Common myeloid progenitor, CD34-positive (primary cell): Measurements from ENCODE around the gene WDR64.
A peak's percentile ranks its signal among the peaks of the same experiment; 100 is the strongest.

Experiments
- CTCF ChIA-PET: fragments of 350-600 bp; sonication (Branson Sonifier 250); formaldehyde crosslinking; loops from one replicate; lab custom pipeline; 2021; ENCODE audit warnings: antibody characterized with exemption; lab: Charles Lee
- POLR2A ChIA-PET: fragments of 350-600 bp; sonication (Branson Sonifier 250); formaldehyde crosslinking; loops from one replicate; lab custom pipeline; 2021; ENCODE audit warnings: antibody characterized with exemption; lab: Charles Lee
- DNase-seq, 3 donors: peaks; one replicate each; pipeline versions ENCODE4 v3.0.0 to v3.0.0-alpha.2; 2013
- H3K27ac ChIP-seq, 2 experiments: 1 replicate in 1 of 2; 2 replicates in 1 of 2; pipeline ENCODE4 v1.7.0; 2013; ENCODE audit warnings: inconsistent platforms in 2 of 2, low read length in 2 of 2, mild to moderate bottlenecking in 2 of 2, low read depth in 1 of 2, moderate library complexity in 1 of 2; ENCODE audit not compliant: severe bottlenecking in 2 of 2, insufficient read depth in 1 of 2, poor library complexity in 1 of 2
- H3K27me3 ChIP-seq, 5 experiments: replicated peaks in 2 of 5; 1 replicate in 3 of 5; 2 replicates in 2 of 5; pipeline versions ENCODE4 v1.6.1 to v1.7.0; 2013; ENCODE audit warnings: low read length in 4 of 5, mild to moderate bottlenecking in 2 of 5, moderate library complexity in 2 of 5, inconsistent platforms in 1 of 5; ENCODE audit not compliant: insufficient read depth in 5 of 5, control insufficient read depth in 4 of 5
- H3K36me3 ChIP-seq, 4 experiments: 1 replicate in 2 of 4; 2 replicates in 2 of 4; pipeline versions ENCODE4 v1.6.1 to v1.7.0; 2013; ENCODE audit warnings: low read length in 3 of 4, control low read depth in 1 of 4, mild to moderate bottlenecking in 1 of 4; ENCODE audit not compliant: control insufficient read depth in 4 of 4, insufficient read depth in 4 of 4
- H3K4me1 ChIP-seq, 4 experiments: 1 replicate in 3 of 4; 2 replicates in 1 of 4; pipeline versions ENCODE4 v1.6.1 to v1.7.1; 2013; ENCODE audit warnings: low read length in 3 of 4, mild to moderate bottlenecking in 3 of 4, control low read depth in 1 of 4, inconsistent platforms in 1 of 4, moderate library complexity in 1 of 4; ENCODE audit not compliant: control insufficient read depth in 4 of 4, insufficient read depth in 4 of 4; ENCODE audit errors: control extremely low read depth in 1 of 4
- H3K4me3 ChIP-seq, 7 experiments: 1 replicate in 4 of 7; 2 replicates in 3 of 7; pipeline versions ENCODE4 v1.5.1 to v1.7.0; 2013; ENCODE audit warnings: mild to moderate bottlenecking in 7 of 7, low read length in 6 of 7, moderate library complexity in 6 of 7, inconsistent platforms in 2 of 7, low read depth in 2 of 7, control low read depth in 1 of 7; ENCODE audit not compliant: insufficient read depth in 4 of 7, control insufficient read depth in 1 of 7; ENCODE audit errors: extremely low read depth in 1 of 7
- H3K9me3 ChIP-seq, 5 experiments: 1 replicate in 4 of 5; 2 replicates in 1 of 5; pipeline versions ENCODE4 v1.6.1 to v1.7.1; 2013; ENCODE audit warnings: low read length in 4 of 5, mild to moderate bottlenecking in 2 of 5, inconsistent platforms in 1 of 5, low read depth in 1 of 5, moderate library complexity in 1 of 5; ENCODE audit not compliant: control insufficient read depth in 4 of 5, insufficient read depth in 2 of 5; ENCODE audit errors: control extremely low read depth in 1 of 5
- WGBS: methylation state at CpG from one replicate; pipeline ENCODE4 v1.1.5; 2013; ENCODE audit not compliant: insufficient coverage; 5-methylcytosine and 5-hydroxymethylcytosine counted together

The WDR64 gene

GRCh38 chr1:241682921-241683320 is 30.8 kb downstream of the WDR64 start:
- Histone ChIP-seq H3K36me3 (no peaks in the 10 kb centered on the region), H3K4me1 (no peaks in the 10 kb centered on the region), H3K9me3 (no peaks in the 10 kb centered on the region), H3K27me3 (peaks cover 0 to 2% (median 0%) of the 10 kb centered on the region in 5 experiments), H3K4me3 (no peak overlapping the region), H3K27ac (no peak overlapping the region)
- ChIA-PET CTCF (no interaction called here), POLR2A (no interaction called here)
- 100% methylated on average over 1 of the region's 2 CpGs for WGBS
- DNase-seq, result no peak

- ChIA-PET CTCF (no interaction called here), POLR2A (no interaction called here)
- H3K9me3 ChIP-seq, result no peaks in the 10 kb centered on the region
- H3K36me3 ChIP-seq, result no peaks in the 10 kb centered on the region
- H3K27ac ChIP-seq, result no peak overlapping the region
- no CpG with 5 or more reads among the region's 1 CpG for WGBS
- H3K4me3 ChIP-seq, result no peak overlapping the region
- DNase-seq, result no peak
- no peaks in the 10 kb centered on the region for H3K4me1 ChIP-seq
- H3K27me3 ChIP-seq, result peaks cover 0 to 2% (median 0%) of the 10 kb centered on the region in 5 experiments
Observed at GRCh38 chr1:241684108-241684507, 32.0 kb downstream of the WDR64 start.

- no peaks in the 10 kb centered on the region for H3K4me1 ChIP-seq
- WGBS, result 20% methylated on average over 1 of the region's 2 CpGs
- H3K4me3 ChIP-seq, result no peak overlapping the region
- ChIA-PET POLR2A (no interaction called here), CTCF (no interaction called here)
- H3K36me3 ChIP-seq, result no peaks in the 10 kb centered on the region
- peaks cover 0 to 2% (median 0%) of the 10 kb centered on the region in 5 experiments for H3K27me3 ChIP-seq
- H3K27ac ChIP-seq, result no peak overlapping the region
- peaks cover 0 to 2% (median 0%) of the 10 kb centered on the region in 5 experiments for H3K9me3 ChIP-seq
- DNase-seq, result no peak
Observed at GRCh38 chr1:241688940-241689368, 36.9 kb downstream of the WDR64 start.

GRCh38 chr1:241695246-241696171 is 43.4 kb downstream of the WDR64 start:
- H3K36me3 ChIP-seq, result no peaks in the 10 kb centered on the region
- ChIA-PET CTCF (no interaction called here), POLR2A (no interaction called here)
- no peak overlapping the region for H3K4me3 ChIP-seq
- H3K27ac ChIP-seq, result no peak overlapping the region
- no peak for DNase-seq
- WGBS, result 80% methylated on average over 1 of the region's 9 CpGs
- H3K9me3 ChIP-seq, result peaks cover 0 to 2% (median 0%) of the 10 kb centered on the region in 5 experiments
- no peaks in the 10 kb centered on the region for H3K4me1 ChIP-seq
- no peaks in the 10 kb centered on the region for H3K27me3 ChIP-seq

GRCh38 chr1:241696172-241696814 is 44.2 kb downstream of the WDR64 start:
- H3K9me3 ChIP-seq, result no peaks in the 10 kb centered on the region
- no peak for DNase-seq
- POLR2A ChIA-PET, result no interaction called here
- H3K27me3 ChIP-seq, result no peaks in the 10 kb centered on the region
- peak overlapping the region in 1 of 2 experiments; percentile 52 for H3K27ac ChIP-seq
- CTCF ChIA-PET, result no interaction called here
- WGBS, result 84% methylated on average over 6 of the region's 6 CpGs
- no peak overlapping the region for H3K4me3 ChIP-seq
- no peaks in the 10 kb centered on the region for H3K4me1 ChIP-seq
- H3K36me3 ChIP-seq, result no peaks in the 10 kb centered on the region

- Histone ChIP-seq H3K9me3 (no peaks in the 10 kb centered on the region), H3K27ac (peak overlapping the region in 1 of 2 experiments; percentile 49), H3K36me3 (no peaks in the 10 kb centered on the region), H3K4me3 (no peak overlapping the region), H3K27me3 (no peaks in the 10 kb centered on the region), H3K4me1 (no peaks in the 10 kb centered on the region)
- WGBS, result 94% methylated on average over 4 of the region's 4 CpGs
- ChIA-PET CTCF (interaction anchor here (1.0 kb wide), 1 partner anchor 19 kb away, joined by 3 read pairs; no protein-coding TSS in a partner anchor), POLR2A (no interaction called here)
- no peak for DNase-seq
Observed at GRCh38 chr1:241696815-241697639, 44.9 kb downstream of the WDR64 start.
